OCI-LY3 (cell line): Measurements from ENCODE around the gene HYAL3.

Experiments used
- H2AFZ ChIP-seq: fragments of 200-600, 300-600 bp; shearing (Covaris generic); 2 replicates; pipeline ENCODE4 v1.6.0; 2014; ENCODE audit warnings: antibody characterized with exemption, low read depth, low read length
- H3K27ac ChIP-seq: fragments of 200-600, 300-600 bp; sonication (generic); 2 replicates; pipeline ENCODE4 v1.5.1; 2014; ENCODE audit warnings: mild to moderate bottlenecking, low read length, moderate library complexity, mixed read lengths
- H3K27me3 ChIP-seq: fragments of 200-600, 300-600 bp; sonication (generic); 2 replicates; pipeline ENCODE4 v1.6.1; 2014; ENCODE audit warnings: low read depth, low read length, mixed read lengths
- H3K36me3 ChIP-seq: fragments of 200-600, 300-600 bp; sonication (generic); replicated peaks from 2 replicates; pipeline ENCODE3; 2014; ENCODE audit warnings: low read depth, low read length, mixed read lengths
- H3K4me1 ChIP-seq: fragments of 300-600, 200-600 bp; sonication (generic); 2 replicates; pipeline ENCODE4 v1.6.1; 2014; ENCODE audit warnings: low read length, mixed read lengths
- H3K4me2 ChIP-seq: fragments of 200-600, 300-600 bp; sonication (generic); 2 replicates; pipeline ENCODE4 v1.6.1; 2014; ENCODE audit warnings: low read length, mixed read lengths
- H3K4me3 ChIP-seq: fragments of 300-600, 200-600 bp; sonication (generic); 2 replicates; pipeline ENCODE4 v1.5.1; 2014; ENCODE audit warnings: antibody characterized with exemption, mild to moderate bottlenecking, low read length, moderate library complexity
- H3K79me2 ChIP-seq: fragments of 300-600, 200-600 bp; shearing (Covaris generic); 2 replicates; pipeline ENCODE4 v1.6.1; 2014; ENCODE audit warnings: mild to moderate bottlenecking, low read length, mixed read lengths
- H3K9ac ChIP-seq: fragments of 300-600, 200-600 bp; shearing (Covaris generic); 2 replicates; pipeline ENCODE4 v1.6.0; 2014; ENCODE audit warnings: mild to moderate bottlenecking, low read length, moderate library complexity
- H3K9me3 ChIP-seq: fragments of 200-600, 300-600 bp; shearing (Covaris generic); 2 replicates; pipeline ENCODE4 v1.6.1; 2014; ENCODE audit warnings: low read length, mixed read lengths; ENCODE audit not compliant: insufficient read depth
- H4K20me1 ChIP-seq: fragments of 200-600, 300-600 bp; sonication (generic); 2 replicates; pipeline ENCODE4 v1.6.1; 2016; ENCODE audit warnings: low read length, mixed read lengths; ENCODE audit not compliant: insufficient read depth
- EZH2phosphoT487 ChIP-seq: fragments of 200-600 bp; shearing (Covaris generic); IDR thresholded peaks from 2 replicates; pipeline ENCODE4 v1.6.1; 2018; ENCODE audit warnings: antibody characterized with exemption, mixed run types, low read depth
- TF ChIP-seq, protein P1 (sequence below): fragments of 200-600, 300-600 bp; sonication (generic); IDR thresholded peaks from 2 replicates; pipeline ENCODE4 v1.5.1; 2014; ENCODE audit warnings: antibody characterized with exemption, low read length, low read depth

The HYAL3 gene

DNA sequence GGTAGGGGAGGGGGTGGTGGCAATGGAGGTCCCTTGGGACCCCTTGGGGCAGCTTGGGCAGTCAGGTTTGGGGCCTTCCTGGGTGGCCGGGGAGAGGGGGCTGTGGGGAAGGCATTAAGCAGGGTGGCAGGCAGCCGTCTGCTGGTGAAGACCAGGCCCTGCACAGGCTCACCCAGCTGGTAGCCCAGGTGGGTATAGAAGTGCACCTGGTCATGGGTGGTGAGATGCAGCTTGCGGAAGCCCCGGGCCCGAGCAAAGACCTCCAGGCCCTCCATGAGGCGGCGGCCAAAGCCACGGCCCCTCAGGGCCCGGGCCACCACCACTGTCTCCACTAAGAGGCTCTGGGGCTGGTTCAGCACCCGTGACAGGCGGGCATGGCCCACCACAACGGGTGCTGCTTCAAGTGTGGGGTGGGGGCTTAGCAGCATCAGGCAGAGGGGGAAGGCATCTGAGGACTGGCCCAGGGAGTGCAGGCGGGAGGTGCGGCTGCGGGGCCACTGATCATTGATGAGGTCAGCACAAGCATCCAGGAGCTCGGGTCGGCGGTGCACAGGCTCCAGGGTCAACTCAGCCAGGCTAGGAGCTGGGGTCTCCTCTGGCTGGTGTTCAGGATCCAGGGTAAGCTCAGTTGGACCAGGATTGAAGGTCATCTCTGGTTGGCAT lies 2.4 kb downstream of the HYAL3 start:
- H2AFZ ChIP-seq: no peak overlapping the region
- H3K4me2 ChIP-seq: no peak overlapping the region
- H3K27me3 ChIP-seq: no peaks in the 10 kb centered on the region
- H3K79me2 ChIP-seq: peaks cover 11% of the 10 kb centered on the region
- H3K4me3 ChIP-seq: no peak overlapping the region
- H3K4me1 ChIP-seq: peaks cover 22% of the 10 kb centered on the region
- no peak overlapping the region for H3K27ac ChIP-seq
- no peaks in the 10 kb centered on the region for H4K20me1 ChIP-seq
- no peak overlapping the region for H3K9ac ChIP-seq
- no peaks in the 10 kb centered on the region for H3K9me3 ChIP-seq
- TF ChIP-seq EZH2phosphoT487: no peak
- TF ChIP-seq, protein P1, sequence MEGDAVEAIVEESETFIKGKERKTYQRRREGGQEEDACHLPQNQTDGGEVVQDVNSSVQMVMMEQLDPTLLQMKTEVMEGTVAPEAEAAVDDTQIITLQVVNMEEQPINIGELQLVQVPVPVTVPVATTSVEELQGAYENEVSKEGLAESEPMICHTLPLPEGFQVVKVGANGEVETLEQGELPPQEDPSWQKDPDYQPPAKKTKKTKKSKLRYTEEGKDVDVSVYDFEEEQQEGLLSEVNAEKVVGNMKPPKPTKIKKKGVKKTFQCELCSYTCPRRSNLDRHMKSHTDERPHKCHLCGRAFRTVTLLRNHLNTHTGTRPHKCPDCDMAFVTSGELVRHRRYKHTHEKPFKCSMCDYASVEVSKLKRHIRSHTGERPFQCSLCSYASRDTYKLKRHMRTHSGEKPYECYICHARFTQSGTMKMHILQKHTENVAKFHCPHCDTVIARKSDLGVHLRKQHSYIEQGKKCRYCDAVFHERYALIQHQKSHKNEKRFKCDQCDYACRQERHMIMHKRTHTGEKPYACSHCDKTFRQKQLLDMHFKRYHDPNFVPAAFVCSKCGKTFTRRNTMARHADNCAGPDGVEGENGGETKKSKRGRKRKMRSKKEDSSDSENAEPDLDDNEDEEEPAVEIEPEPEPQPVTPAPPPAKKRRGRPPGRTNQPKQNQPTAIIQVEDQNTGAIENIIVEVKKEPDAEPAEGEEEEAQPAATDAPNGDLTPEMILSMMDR: no peak
- H3K36me3 ChIP-seq: no peaks in the 10 kb centered on the region

DNA sequence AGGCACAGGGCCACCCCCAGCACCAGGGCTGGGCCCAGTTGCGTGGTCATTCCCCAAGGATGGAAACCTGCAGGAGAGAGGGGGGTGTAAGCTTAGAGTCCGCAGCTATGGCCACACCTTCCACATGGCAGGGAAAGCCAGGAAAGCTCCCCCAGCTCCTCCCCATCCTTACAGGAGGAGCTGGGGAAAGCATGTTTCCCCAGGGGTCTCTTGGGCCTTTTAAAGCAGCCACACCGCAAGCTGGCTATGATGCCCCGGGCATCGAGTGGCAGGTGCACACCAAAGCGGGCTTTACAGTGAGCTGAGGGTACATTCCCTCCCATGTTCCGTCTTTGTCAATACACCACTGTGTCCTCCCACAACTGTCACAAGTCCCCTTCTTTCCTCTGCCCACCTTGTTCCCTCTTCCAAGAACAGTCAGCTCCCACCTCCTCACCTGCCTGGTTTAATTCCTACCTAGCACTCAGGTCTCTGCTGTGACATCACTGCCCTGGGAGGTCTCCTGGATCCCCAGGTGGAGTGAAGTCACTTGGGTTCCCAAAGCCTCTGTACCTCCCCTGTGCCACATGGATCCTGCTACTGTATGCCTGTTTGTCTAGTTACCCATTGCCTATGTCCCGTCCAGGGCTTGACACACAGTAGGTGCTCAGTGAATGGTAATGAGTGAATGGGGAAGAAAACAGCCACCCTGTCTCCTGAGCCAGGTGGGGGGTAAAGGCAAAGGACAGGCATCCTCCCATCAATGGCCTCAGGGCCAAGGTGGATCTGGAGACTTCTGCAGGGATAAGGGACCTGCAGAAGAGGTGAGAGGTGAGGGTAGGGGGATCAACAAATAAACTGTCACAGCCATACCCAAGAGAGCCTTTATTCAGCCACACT lies 3.4 kb downstream of the HYAL3 start:
- Histone ChIP-seq H3K4me1 (peaks cover 23% of the 10 kb centered on the region), H3K27ac (no peak overlapping the region), H3K27me3 (no peaks in the 10 kb centered on the region), H4K20me1 (no peaks in the 10 kb centered on the region), H3K4me2 (no peak overlapping the region), H3K4me3 (no peak overlapping the region), H3K9me3 (no peaks in the 10 kb centered on the region), H3K9ac (no peak overlapping the region), H2AFZ (no peak overlapping the region), H3K79me2 (peaks cover 21% of the 10 kb centered on the region), H3K36me3 (no peaks in the 10 kb centered on the region)
- TF ChIP-seq, protein P1: no peak
- no peak for TF ChIP-seq EZH2phosphoT487

DNA sequence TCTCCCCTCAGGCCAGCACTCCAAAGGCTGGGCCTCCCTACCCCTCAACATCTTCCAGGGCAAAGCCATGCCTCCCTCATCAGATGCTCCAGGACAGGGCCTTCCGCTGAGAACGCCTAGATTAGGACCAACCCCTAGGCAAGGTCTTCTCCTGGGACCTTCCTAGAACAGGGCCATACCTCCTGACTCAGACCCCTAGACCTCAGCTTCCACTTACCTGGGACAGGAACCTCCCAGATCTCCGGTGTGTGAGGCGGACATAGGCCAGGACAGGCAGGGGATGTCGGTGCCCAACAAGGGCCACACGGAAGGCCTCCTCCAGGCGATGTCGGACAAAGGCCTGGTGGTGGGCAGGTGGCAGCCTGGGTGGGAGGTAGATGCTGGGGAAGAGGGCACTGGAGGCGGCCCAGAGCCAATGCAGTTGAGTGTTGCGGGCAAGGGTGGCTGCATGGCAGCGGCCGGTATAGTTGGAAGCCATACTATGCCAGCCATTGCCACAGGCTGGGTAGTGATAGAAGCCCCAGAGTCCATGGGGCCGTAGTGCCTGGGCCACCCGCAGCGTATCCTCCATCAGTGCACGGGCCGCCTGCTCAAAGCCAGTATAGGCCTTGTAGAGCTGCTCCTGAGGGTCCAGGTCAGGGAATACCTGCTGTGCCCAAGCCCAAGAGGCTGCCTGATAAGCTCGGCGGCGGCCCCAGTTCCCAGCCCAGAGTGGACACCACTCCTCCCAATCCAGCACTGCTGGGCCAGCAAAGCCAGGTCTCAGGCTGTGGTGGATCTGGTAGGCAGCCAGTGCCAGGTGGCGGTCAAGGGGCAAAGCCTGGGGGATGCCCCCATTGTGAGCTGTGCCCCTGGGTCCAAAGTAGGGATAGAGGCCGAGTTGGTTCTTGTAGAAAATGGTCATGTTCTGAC lies 4.5 kb downstream of the HYAL3 start:
- Histone ChIP-seq H2AFZ (no peak overlapping the region), H3K36me3 (peaks cover 10% of the 10 kb centered on the region), H3K4me3 (no peak overlapping the region), H4K20me1 (no peaks in the 10 kb centered on the region), H3K9me3 (no peaks in the 10 kb centered on the region), H3K4me2 (no peak overlapping the region), H3K27me3 (no peaks in the 10 kb centered on the region), H3K79me2 (peaks cover 32% of the 10 kb centered on the region), H3K9ac (no peak overlapping the region), H3K27ac (no peak overlapping the region), H3K4me1 (peaks cover 20% of the 10 kb centered on the region)
- TF ChIP-seq, protein P1: no peak
- no peak for TF ChIP-seq EZH2phosphoT487

DNA sequence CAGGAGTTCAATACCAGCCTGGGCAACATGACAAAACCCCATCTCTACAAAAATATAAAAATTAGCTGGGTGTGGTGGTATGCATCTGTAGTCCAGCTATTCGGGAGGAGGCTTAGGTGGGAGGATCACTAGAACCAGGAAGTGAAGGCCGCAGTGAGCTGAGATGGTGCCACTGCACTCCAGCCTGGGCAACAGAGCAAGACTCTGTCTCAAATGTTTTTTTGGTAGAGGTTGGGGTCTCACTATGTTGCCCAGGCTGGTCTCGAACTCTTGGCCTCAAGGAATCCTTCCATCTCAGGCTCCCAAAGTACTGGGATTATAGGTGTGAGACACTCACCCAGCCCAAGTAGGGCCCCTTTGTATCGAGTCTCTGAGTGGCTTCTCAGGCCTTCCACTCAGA lies 5.1 kb downstream of the HYAL3 start:
- no peak overlapping the region for H2AFZ ChIP-seq
- no peak overlapping the region for H3K4me2 ChIP-seq
- TF ChIP-seq EZH2phosphoT487: no peak
- TF ChIP-seq, protein P1: no peak
- no peak overlapping the region for H3K9ac ChIP-seq
- H3K36me3 ChIP-seq: peaks cover 17% of the 10 kb centered on the region
- H3K27me3 ChIP-seq: no peaks in the 10 kb centered on the region
- H3K4me3 ChIP-seq: no peak overlapping the region
- peaks cover 38% of the 10 kb centered on the region for H3K79me2 ChIP-seq
- H3K4me1 ChIP-seq: peaks cover 19% of the 10 kb centered on the region
- H4K20me1 ChIP-seq: no peaks in the 10 kb centered on the region
- no peaks in the 10 kb centered on the region for H3K9me3 ChIP-seq
- no peak overlapping the region for H3K27ac ChIP-seq
